Measurements from ENCODE around the gene FOXD2. TPM values are rescaled to one million over a fixed set of nuclear protein-coding genes. Genes with fewer than 3 reads are reported as not detected.

The FOXD2 gene
- polyA plus RNA-seq, 4 donors: 0.19 to 2.1 (median 0.25) TPM

DNA sequence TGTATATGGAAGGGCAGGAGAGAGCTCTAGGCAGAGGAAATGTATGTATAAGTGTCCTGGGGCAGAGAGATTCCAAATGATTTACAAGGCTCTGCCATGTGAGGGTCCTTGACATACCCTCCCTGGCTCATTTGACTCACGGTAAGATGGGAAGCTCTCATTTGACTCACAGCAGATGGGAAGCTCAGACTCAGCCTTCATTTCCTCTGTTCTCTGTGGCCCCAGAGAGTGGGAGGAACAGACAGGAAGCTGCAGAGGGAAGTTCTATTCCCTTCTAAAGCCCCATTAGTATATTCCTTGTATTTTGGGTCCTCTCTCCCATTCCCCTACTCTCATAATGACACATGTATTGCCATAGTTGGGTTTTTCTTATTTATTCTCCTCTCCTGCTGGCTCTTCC is 44.9 kb downstream of the FOXD2 start:
- FAIRE-seq (no peak), DNase-seq (no peak)
- Histone ChIP-seq H3K27me3 (ENCODE audit: control insufficient read depth in 3 of 3, insufficient read depth in 3 of 3, low read length in 3 of 3) (peaks cover 0 to 2% (median 0%) of the 10 kb centered on the region in 3 donors), H3K27ac (ENCODE audit: low read depth in 1 of 3, low read length in 2 of 3) (no peak overlapping the region), H3K4me1 (ENCODE audit: control insufficient read depth in 3 of 3, insufficient read depth in 2 of 3, low read depth in 1 of 3, low read length in 2 of 3) (peaks cover 0 to 9% (median 2%) of the 10 kb centered on the region in 3 donors), H3K36me3 (ENCODE audit: control insufficient read depth in 3 of 3, insufficient read depth in 2 of 3, low read depth in 1 of 3, low read length in 3 of 3) (no peaks in the 10 kb centered on the region), H3K4me3 (ENCODE audit: low read depth in 1 of 3, low read length in 3 of 3) (no peak overlapping the region), H3K9me3 (ENCODE audit: control insufficient read depth in 2 of 2, insufficient read depth in 1 of 2, low read depth in 1 of 2, low read length in 1 of 2) (no peaks in the 10 kb centered on the region)
- 58 to 75% (median 69%) methylated on average over 1 of the region's 1 CpG for WGBS, 3 donors

DNA sequence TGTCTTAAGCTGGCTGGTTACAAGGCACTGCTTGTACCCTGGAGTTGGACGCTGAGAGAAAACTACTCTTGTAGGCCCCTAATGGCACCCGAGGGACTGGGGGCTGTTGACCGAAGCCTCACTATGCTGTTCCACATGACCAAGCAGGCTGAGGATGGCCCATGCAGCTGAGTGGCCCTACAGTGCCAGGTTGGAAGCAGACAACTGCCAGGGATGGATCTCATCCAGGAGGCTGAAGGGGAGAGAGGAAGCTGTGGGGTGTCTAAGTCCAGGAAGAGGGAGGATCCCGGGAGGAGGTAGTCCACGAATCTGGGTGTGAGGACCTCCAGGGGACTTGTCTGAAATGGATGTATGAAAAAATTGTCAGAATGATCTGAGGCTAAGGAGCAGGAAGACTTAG is 45.8 kb downstream of the FOXD2 start:
- FAIRE-seq (no peak), DNase-seq (no peak)
- 90 to 97% (median 94%) methylated on average over 5 of the region's 5 CpGs for WGBS, 3 donors
- no peaks in the 10 kb centered on the region for H3K4me1 ChIP-seq (ENCODE audit: control insufficient read depth in 3 of 3, insufficient read depth in 2 of 3, low read depth in 1 of 3, low read length in 2 of 3)
- H3K27me3 ChIP-seq (ENCODE audit: control insufficient read depth in 3 of 3, insufficient read depth in 3 of 3, low read length in 3 of 3): peaks cover 0 to 3% (median 0%) of the 10 kb centered on the region in 3 donors
- H3K36me3 ChIP-seq (ENCODE audit: control insufficient read depth in 3 of 3, insufficient read depth in 2 of 3, low read depth in 1 of 3, low read length in 3 of 3): no peaks in the 10 kb centered on the region
- no peak overlapping the region for H3K4me3 ChIP-seq (ENCODE audit: low read depth in 1 of 3, low read length in 3 of 3)
- no peaks in the 10 kb centered on the region for H3K9me3 ChIP-seq (ENCODE audit: control insufficient read depth in 2 of 2, insufficient read depth in 1 of 2, low read depth in 1 of 2, low read length in 1 of 2)
- no peak overlapping the region for H3K27ac ChIP-seq (ENCODE audit: low read depth in 1 of 3, low read length in 2 of 3)

- WGBS, 3 donors: 85 to 92% (median 89%) methylated on average over 3 of the region's 3 CpGs
- H3K4me1 ChIP-seq (ENCODE audit: control insufficient read depth in 3 of 3, insufficient read depth in 2 of 3, low read depth in 1 of 3, low read length in 2 of 3): no peaks in the 10 kb centered on the region
- H3K4me3 ChIP-seq (ENCODE audit: low read depth in 1 of 3, low read length in 3 of 3): no peak overlapping the region
- FAIRE-seq (no peak), DNase-seq (no peak)
- no peaks in the 10 kb centered on the region for H3K9me3 ChIP-seq (ENCODE audit: control insufficient read depth in 2 of 2, insufficient read depth in 1 of 2, low read depth in 1 of 2, low read length in 1 of 2)
- H3K36me3 ChIP-seq (ENCODE audit: control insufficient read depth in 3 of 3, insufficient read depth in 2 of 3, low read depth in 1 of 3, low read length in 3 of 3): no peaks in the 10 kb centered on the region
- H3K27ac ChIP-seq (ENCODE audit: low read depth in 1 of 3, low read length in 2 of 3): no peak overlapping the region
- H3K27me3 ChIP-seq (ENCODE audit: control insufficient read depth in 3 of 3, insufficient read depth in 3 of 3, low read length in 3 of 3): peaks cover 0 to 3% (median 0%) of the 10 kb centered on the region in 3 donors
Observed at GRCh38 chr1:47485817-47486216, 48.0 kb downstream of the FOXD2 start.

DNA sequence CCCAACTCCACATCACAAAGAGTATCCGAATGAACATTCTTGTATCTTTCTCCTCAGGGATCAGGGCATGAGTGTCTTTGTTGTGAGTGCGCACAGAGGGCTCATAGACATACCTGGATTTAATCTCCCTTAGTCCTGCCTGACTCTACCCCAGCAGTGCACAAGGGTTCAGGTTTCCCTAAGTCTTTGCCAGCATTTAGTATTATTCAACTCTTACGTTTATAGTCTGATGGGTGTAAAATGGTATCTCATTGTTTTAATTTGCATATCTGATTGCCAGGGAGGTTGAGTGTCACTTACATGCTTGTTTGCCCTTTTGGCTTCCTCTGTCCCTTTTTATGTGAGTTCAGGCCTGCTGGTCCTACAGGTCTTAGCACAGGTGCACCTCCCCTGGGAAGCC is 49.5 kb downstream of the FOXD2 start:
- Histone ChIP-seq H3K9me3 (ENCODE audit: control insufficient read depth in 2 of 2, insufficient read depth in 1 of 2, low read depth in 1 of 2, low read length in 1 of 2) (no peaks in the 10 kb centered on the region), H3K4me3 (ENCODE audit: low read depth in 1 of 3, low read length in 3 of 3) (no peak overlapping the region), H3K4me1 (ENCODE audit: control insufficient read depth in 3 of 3, insufficient read depth in 2 of 3, low read depth in 1 of 3, low read length in 2 of 3) (no peaks in the 10 kb centered on the region), H3K36me3 (ENCODE audit: control insufficient read depth in 3 of 3, insufficient read depth in 2 of 3, low read depth in 1 of 3, low read length in 3 of 3) (no peaks in the 10 kb centered on the region), H3K27me3 (ENCODE audit: control insufficient read depth in 3 of 3, insufficient read depth in 3 of 3, low read length in 3 of 3) (peaks cover 0 to 4% (median 0%) of the 10 kb centered on the region in 3 donors), H3K27ac (ENCODE audit: low read depth in 1 of 3, low read length in 2 of 3) (no peak overlapping the region)
- DNase-seq (no peak), FAIRE-seq (no peak)
- 90 to 96% (median 96%) methylated on average over 3 of the region's 3 CpGs for WGBS, 3 donors

DNA sequence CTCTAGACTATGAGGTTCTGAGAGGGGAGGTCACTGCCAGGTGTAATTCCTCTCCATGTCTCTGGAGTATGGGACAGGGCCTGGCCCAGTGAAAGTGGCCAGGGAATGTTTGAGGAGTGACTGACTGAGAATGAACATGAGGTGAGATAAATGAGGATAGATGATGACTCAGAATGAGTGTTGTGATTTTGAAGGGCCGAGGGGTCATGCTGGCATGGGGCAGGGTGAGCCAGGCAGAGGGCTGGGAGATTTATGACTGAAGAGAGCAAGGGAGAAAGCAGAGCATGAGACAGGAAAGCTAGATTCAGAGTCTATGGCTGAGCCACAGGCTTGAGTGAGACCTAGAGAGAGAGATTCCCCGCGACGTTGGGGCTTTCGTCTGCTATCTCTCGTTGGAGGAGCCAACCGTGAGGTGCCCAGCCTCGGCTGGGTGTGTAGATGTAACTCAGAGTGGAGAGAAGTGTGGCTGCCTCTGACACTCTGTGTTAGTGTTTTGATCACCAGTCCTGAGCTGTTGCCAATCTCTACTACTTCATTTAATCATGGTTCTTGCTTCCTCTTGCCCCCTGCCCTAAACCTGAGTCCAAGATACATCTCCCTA is 50.1 kb downstream of the FOXD2 start:
- no peak overlapping the region for H3K27ac ChIP-seq (ENCODE audit: low read depth in 1 of 3, low read length in 2 of 3)
- H3K9me3 ChIP-seq (ENCODE audit: control insufficient read depth in 2 of 2, insufficient read depth in 1 of 2, low read depth in 1 of 2, low read length in 1 of 2): no peaks in the 10 kb centered on the region
- H3K27me3 ChIP-seq (ENCODE audit: control insufficient read depth in 3 of 3, insufficient read depth in 3 of 3, low read length in 3 of 3): peaks cover 0 to 4% (median 0%) of the 10 kb centered on the region in 3 donors
- FAIRE-seq: no peak
- H3K4me1 ChIP-seq (ENCODE audit: control insufficient read depth in 3 of 3, insufficient read depth in 2 of 3, low read depth in 1 of 3, low read length in 2 of 3): no peaks in the 10 kb centered on the region
- H3K4me3 ChIP-seq (ENCODE audit: low read depth in 1 of 3, low read length in 3 of 3): no peak overlapping the region
- H3K36me3 ChIP-seq (ENCODE audit: control insufficient read depth in 3 of 3, insufficient read depth in 2 of 3, low read depth in 1 of 3, low read length in 3 of 3): no peaks in the 10 kb centered on the region
- WGBS, 3 donors: 87% methylated on average over 8 of the region's 8 CpGs
- DNase-seq: no peak

Other genes starting within 250 kb of the FOXD2 start
- gene PDZK1IP1, start 248.0 kb upstream of the FOXD2 start, polyA plus RNA-seq: 100 to 1,000 TPM in 1 of 4 donors, 10 to 100 TPM in 1, 1 to 10 TPM in 2; 5.1 to 134 (median 14.0) TPM
- 1 to 10 TPM in 2 of 4 donors, under 1 TPM in 2; 0.27 to 4.7 (median 0.92) TPM for gene TAL1, start 205.8 kb upstream of the FOXD2 start, polyA plus RNA-seq
- 1 to 10 TPM in 3 of 4 donors, under 1 TPM in 1; 0.54 to 5.5 (median 3.2) TPM for gene STIL, start 123.9 kb upstream of the FOXD2 start, polyA plus RNA-seq
- gene CMPK1, start 104.3 kb upstream of the FOXD2 start, polyA plus RNA-seq: 100 to 1,000 TPM; 130 to 257 (median 165) TPM
- not detected for gene FOXE3, start 21.8 kb upstream of the FOXD2 start, polyA plus RNA-seq